ENCODE results near the gene PHLDB2. TPM values are rescaled to one million over a fixed set of nuclear protein-coding genes. Genes with fewer than 3 reads are reported as not detected.

PHLDB2 gene
- total RNA-seq, 1 experiment from 2014 or later = 13.2 TPM

DNA sequence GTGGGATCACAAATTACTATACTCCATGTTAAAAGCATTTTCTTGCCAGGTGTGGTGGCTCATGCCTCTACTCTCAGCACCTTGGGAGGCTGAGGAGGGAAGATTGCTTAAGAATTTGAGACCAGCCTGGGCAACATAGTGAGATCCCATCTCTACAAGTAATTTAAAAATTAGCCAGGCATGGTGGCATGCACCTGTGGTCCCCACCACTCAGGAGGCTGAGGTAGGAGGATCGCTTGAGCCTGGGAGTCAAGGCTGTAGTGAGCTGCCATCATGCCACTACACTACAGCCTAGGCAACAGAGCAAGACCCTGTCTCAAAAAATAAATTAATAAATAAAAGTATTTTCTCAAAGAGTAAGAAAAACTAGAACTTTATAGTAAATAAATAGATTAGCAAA, 96.8 kb downstream of the PHLDB2 start:
- Histone ChIP-seq H3K79me1 (ENCODE audit: insufficient read depth, low read depth, low read length, poor library complexity, severe bottlenecking) (no peaks in the 10 kb centered on the region), H3K4ac (ENCODE audit: low read depth, low read length) (no peak overlapping the region), H2BK20ac (ENCODE audit: low read depth, low read length, poor library complexity, severe bottlenecking) (no peak overlapping the region), H3K14ac (ENCODE audit: insufficient read depth, low read length) (no peak overlapping the region), H3K9me3 (ENCODE audit: control insufficient read depth, low read depth, low read length) (no peaks in the 10 kb centered on the region), H3K4me1 (ENCODE audit: insufficient read depth, low read length) (peaks cover 9% of the 10 kb centered on the region; the same call in 1 of the 2 replicates), H2BK5ac (ENCODE audit: insufficient read length, low read length) (no peak overlapping the region), H2BK15ac (ENCODE audit: low read depth, low read length) (no peak overlapping the region), H3K56ac (ENCODE audit: insufficient read length, low read depth, low read length) (no peak overlapping the region), H2AK5ac (ENCODE audit: insufficient read length, low read length) (no peak overlapping the region), H4K20me1 (ENCODE audit: control insufficient read depth, insufficient read depth, insufficient read length) (no peaks in the 10 kb centered on the region), H4K8ac (replicated peaks; ENCODE audit: insufficient read length, low read depth, low read length) (no peak overlapping the region), H2BK120ac (ENCODE audit: low read depth, low read length, poor library complexity, severe bottlenecking) (no peak overlapping the region), H4K5ac (ENCODE audit: insufficient read length, low read depth, low read length) (no peak overlapping the region), H3T11ph (ENCODE audit: low read length) (no peak overlapping the region), H4K91ac (ENCODE audit: insufficient read length, low read depth, low read length) (no peak overlapping the region), H3K23ac (ENCODE audit: insufficient read length, low read depth, low read length) (no peak overlapping the region), H3K4me2 (ENCODE audit: insufficient read depth, insufficient read length, low read length) (no peak overlapping the region), H3K23me2 (ENCODE audit: insufficient read length, low read depth, low read length, poor library complexity, severe bottlenecking) (no peaks in the 10 kb centered on the region), H3K27ac (ENCODE audit: insufficient read length, low read depth, low read length) (no peak overlapping the region), H3K27me3 (ENCODE audit: insufficient read depth, low read length) (peaks cover 1% of the 10 kb centered on the region; the same call in 1 of the 2 replicates), H3K9ac (ENCODE audit: extremely low read depth, insufficient read length, low read length) (no peak overlapping the region), H3K18ac (ENCODE audit: insufficient read length, low read depth, low read length) (no peak overlapping the region), H2BK12ac (ENCODE audit: insufficient read length, low read depth, low read length) (no peak overlapping the region), H3K79me2 (ENCODE audit: insufficient read depth, low read length) (no peaks in the 10 kb centered on the region), H2AFZ (ENCODE audit: low read length) (no peak overlapping the region)
- Mint-ChIP-seq H3K27me3 (ENCODE audit: low read depth) (peaks cover 22% of the 10 kb centered on the region), H3K27ac (no peak overlapping the region), H3K9me3 (no peaks in the 10 kb centered on the region; a peak in 1 of 5 replicates), H3K4me3 (no peak overlapping the region), H3K4me1 (peaks cover 46 to 49% of the 10 kb centered on the region in 2 experiments), H3K36me3 (ENCODE audit: insufficient read depth in 1 of 3, low read depth in 3 of 3) (peaks cover 0 to 2% (median 0%) of the 10 kb centered on the region in 3 experiments; a peak in 2 of 7 replicates)
- no peak for DNase-seq
- WGBS (ENCODE audit: extremely low coverage, insufficient read length, low lambda C conversion rate) = no CpG with 5 or more reads among the region's 1 CpG
- TF ChIP-seq, protein P1, sequence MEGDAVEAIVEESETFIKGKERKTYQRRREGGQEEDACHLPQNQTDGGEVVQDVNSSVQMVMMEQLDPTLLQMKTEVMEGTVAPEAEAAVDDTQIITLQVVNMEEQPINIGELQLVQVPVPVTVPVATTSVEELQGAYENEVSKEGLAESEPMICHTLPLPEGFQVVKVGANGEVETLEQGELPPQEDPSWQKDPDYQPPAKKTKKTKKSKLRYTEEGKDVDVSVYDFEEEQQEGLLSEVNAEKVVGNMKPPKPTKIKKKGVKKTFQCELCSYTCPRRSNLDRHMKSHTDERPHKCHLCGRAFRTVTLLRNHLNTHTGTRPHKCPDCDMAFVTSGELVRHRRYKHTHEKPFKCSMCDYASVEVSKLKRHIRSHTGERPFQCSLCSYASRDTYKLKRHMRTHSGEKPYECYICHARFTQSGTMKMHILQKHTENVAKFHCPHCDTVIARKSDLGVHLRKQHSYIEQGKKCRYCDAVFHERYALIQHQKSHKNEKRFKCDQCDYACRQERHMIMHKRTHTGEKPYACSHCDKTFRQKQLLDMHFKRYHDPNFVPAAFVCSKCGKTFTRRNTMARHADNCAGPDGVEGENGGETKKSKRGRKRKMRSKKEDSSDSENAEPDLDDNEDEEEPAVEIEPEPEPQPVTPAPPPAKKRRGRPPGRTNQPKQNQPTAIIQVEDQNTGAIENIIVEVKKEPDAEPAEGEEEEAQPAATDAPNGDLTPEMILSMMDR (conservative IDR thresholded peaks at IDR 0.05) = no peak

Data from H9 (cell line).